Skeletal muscle cell (primary cell): ENCODE data around the gene GPR89B.
"Not testable (repeated sequence)": the region's sequence is repeated elsewhere in the genome, so short reads cannot be mapped to it uniquely, and the experiment has no call there.

Source experiments
- DNase-seq: peaks from one replicate; pipeline ENCODE4 v3.0.0-alpha.2; 2010; ENCODE audit warnings: low read depth
- H3K4me3 ChIP-seq: 2 replicates; pipeline ENCODE4 v1.5.1; 2011; ENCODE audit warnings: low read depth, mild to moderate bottlenecking, control low read depth, low read length, moderate library complexity

GPR89B gene

DNA sequence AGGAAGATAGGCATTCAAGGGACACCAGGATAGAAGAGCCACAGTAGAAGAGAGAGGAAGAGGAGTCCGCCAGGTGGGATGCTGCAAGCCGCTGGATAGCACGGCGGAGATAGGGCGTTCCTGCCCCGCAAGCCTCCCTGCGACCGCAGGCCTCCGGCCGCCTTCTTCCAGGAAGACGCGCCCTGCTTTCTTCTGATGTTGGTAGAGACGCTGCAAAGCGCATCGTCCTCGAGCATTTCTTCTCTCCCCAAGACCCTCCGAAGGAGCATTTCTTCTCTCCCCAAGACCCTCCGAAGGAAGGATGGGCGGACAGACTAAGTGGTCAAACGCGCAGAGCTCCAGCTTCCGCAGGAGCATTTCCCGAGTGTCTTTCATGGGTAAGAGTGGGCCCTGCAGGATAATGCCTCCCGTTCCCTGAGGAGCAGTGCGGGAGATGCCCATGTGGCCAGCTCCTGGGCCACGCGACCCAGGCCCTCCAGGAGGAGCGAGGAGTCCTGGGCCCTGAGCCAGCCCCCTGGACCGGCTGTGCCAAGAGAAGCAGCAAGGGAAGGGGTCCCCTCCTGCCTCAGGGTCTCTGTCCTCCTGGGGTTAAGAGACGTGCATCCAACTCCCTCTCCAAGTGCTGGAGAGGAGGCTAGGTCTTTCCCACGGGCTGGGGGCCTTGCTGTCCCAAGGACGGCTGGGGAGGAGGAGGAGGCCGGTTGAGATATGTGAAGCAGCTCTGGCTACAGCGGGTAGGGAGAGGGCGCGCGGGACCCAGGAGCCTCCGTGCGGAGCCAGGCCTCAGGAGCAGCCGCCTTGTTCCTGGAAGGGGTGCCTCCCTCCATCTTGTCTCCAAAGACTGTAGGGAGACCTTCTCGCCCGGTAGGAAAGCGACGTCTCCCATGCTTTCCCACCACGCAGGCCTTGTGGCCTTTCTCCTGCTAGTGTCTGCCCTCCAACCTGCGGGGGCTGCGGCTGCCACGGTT is 85.2 kb downstream of the GPR89B start:
- not testable (repeated sequence) for DNase-seq, H3K4me3 ChIP-seq

- not testable (repeated sequence) for DNase-seq
- H3K4me3 ChIP-seq, result peak overlapping the region; percentile 11
These were observed 86.3 kb downstream of the GPR89B start for GRCh38 chr1:148014289-148015200.

- not testable (repeated sequence) for DNase-seq, H3K4me3 ChIP-seq
These were observed 96.7 kb downstream of the GPR89B start for GRCh38 chr1:148024918-148025317.

GRCh38 chr1:148027004-148027403 is 98.8 kb downstream of the GPR89B start:
- not testable (repeated sequence) for H3K4me3 ChIP-seq, DNase-seq

DNA sequence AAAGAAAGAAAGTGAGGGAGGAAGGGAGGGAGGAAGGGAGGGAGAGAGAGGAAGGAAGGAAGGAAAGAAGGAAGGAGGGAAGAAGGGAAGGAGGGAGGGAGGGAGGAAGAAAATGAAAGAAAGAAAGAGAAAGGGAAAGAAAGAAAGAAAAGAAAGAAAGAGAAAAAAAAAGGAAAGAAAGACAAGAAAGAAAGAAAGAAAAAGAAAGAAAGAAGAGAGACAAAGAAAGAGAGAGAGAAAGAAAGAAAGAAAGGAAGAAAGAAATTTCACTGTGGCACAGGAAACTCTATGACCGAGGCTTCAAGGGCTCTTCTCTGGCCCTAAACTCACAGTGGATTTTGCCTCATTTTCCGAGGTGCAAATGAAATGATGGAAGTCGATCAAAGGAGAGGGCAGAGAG is 104.0 kb downstream of the GPR89B start:
- not testable (repeated sequence) for H3K4me3 ChIP-seq, DNase-seq

- H3K4me3 ChIP-seq, DNase-seq: not testable (repeated sequence)
These were observed 104.5 kb downstream of the GPR89B start for GRCh38 chr1:148032690-148033089.

DNA sequence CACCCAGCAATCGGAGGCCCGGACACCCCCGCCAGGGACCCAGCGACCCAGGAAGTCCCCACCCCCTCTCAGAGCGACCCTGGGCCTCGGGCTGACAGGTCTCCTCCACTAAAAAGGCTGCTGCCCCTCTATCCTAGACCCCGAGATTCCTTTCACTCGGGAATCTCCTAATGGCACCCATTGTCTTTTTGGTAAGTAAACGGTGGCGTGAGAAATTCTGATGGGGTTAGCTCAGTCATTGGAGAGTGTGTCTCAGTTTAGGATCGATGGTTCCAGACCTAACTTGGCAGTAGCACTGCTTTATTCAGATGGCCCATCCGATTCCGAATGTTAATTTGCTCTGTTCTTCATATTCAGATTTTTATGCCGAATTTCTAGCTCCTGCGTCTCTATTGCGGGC is 104.9 kb downstream of the GPR89B start:
- DNase-seq, result not testable (repeated sequence)
- H3K4me3 ChIP-seq, result peak overlapping the region; percentile 18

DNA sequence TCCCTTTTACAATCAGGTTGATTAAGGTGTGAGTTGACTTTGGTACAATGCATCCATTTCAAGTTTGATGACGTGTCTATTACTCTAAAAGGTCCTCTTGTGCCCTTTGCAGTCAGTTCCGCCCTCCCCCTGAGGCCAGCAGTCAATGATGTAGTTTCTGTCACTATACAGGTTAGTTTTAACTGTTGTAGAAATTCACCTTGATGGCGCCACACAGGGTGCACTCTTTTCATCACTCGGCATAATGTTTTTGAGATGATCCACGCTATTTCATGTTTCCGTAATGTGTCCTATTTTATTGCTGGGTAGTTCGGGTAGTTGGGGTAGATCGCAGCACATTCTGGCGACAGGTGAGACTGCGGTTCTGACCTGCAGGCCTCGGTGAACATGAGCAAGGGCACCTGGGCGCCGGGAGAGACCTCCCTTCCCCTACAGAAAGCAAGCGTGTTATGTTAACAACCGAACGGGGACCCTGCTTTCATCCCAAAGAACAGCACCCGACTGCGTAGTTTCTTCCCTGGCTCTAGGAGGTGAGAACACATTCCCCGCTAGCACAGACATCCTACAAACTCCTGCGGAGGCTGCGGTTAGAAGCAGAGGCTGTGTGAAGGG is 109.7 kb downstream of the GPR89B start:
- not testable (repeated sequence) for DNase-seq
- peak overlapping the region; percentile 30 for H3K4me3 ChIP-seq

- H3K4me3 ChIP-seq, result peak overlapping the region; percentile 30
- DNase-seq, result peak; percentile 94
These were observed 110.5 kb downstream of the GPR89B start for GRCh38 chr1:148038462-148039333.
